T-cell (primary cell): ENCODE data around the gene TLE7. TPM values are rescaled to one million over a fixed set of nuclear protein-coding genes. Genes with fewer than 3 reads are reported as not detected.

Experiments
- ATAC-seq, 4 experiments: fragments of 200-7000 bp in 3 of 4; fragments of 150-1000 bp in 1 of 4; cut with Tn5 transposase; replicated peaks in 1 of 4; 1 replicate in 3 of 4; 2 replicates in 1 of 4; pipeline ENCODE4 v1.10.0; 2021; ENCODE audit warnings: moderate library complexity in 3 of 4, mild to moderate bottlenecking in 2 of 4, moderate number of reproducible peaks in 1 of 4
- CTCF ChIA-PET, 2 donors: fragments of 300-600 bp; sonication (Branson Sonifier 250); formaldehyde crosslinking; loops; one replicate each; lab custom pipeline; 2022; ENCODE audit warnings: antibody characterized with exemption in 2 of 2; lab: Charles Lee
- POLR2A ChIA-PET, 2 donors: fragments of 300-600 bp; sonication (Branson Sonifier 250); formaldehyde crosslinking; loops; one replicate each; lab custom pipeline; 2022; ENCODE audit warnings: antibody characterized with exemption in 2 of 2; lab: Charles Lee
- DNase-seq, 35 experiments: peaks; one replicate each; pipeline versions ENCODE4 v3.0.0 to v3.0.0-alpha.2; 2013 to 2023
- H3K27ac ChIP-seq: one replicate; pipeline ENCODE4 v1.5.1; 2013; ENCODE audit warnings: low read length
- H3K27me3 ChIP-seq, 2 experiments: replicated peaks in 1 of 2; 1 replicate in 1 of 2; 2 replicates in 1 of 2; pipeline versions ENCODE4 v1.6.1 to v1.7.0; 2013; ENCODE audit warnings: low read length in 1 of 2, mixed read lengths in 1 of 2; ENCODE audit not compliant: control insufficient read depth in 2 of 2, insufficient read depth in 2 of 2; ENCODE audit errors: extremely low read depth in 1 of 2
- H3K36me3 ChIP-seq, 2 donors: 1 replicate in 1 of 2; 2 replicates in 1 of 2; pipeline versions ENCODE4 v1.6.1 to v1.7.0; 2013; ENCODE audit warnings: low read length in 1 of 2; ENCODE audit not compliant: control insufficient read depth in 2 of 2, insufficient read depth in 1 of 2; ENCODE audit errors: extremely low read depth in 1 of 2
- H3K4me1 ChIP-seq, 2 experiments: 1 replicate in 1 of 2; 2 replicates in 1 of 2; pipeline versions ENCODE4 v1.6.1 to v1.7.0; 2013; ENCODE audit warnings: low read length in 2 of 2, mixed read lengths in 1 of 2; ENCODE audit not compliant: insufficient read depth in 2 of 2, control insufficient read depth in 1 of 2; ENCODE audit errors: extremely low read depth in 1 of 2
- H3K4me3 ChIP-seq, 2 donors: 1 replicate in 1 of 2; 2 replicates in 1 of 2; pipeline versions ENCODE4 v1.5.1 to v1.7.0; 2013; ENCODE audit warnings: mild to moderate bottlenecking in 2 of 2, low read length in 1 of 2, moderate library complexity in 1 of 2; ENCODE audit not compliant: control insufficient read depth in 1 of 2; ENCODE audit errors: extremely low read depth in 1 of 2
- H3K9me3 ChIP-seq: 2 replicates; pipeline ENCODE4 v1.7.0; 2013
- H3K27ac Mint-ChIP-seq, 2 donors: one replicate each; pipeline ENCODE4 v1.8.0; 2020 to 2021; ENCODE audit warnings: mild to moderate bottlenecking in 2 of 2, mixed read lengths in 2 of 2
- H3K27me3 Mint-ChIP-seq, 2 donors: one replicate each; pipeline ENCODE4 v1.8.0; 2021 to 2022; ENCODE audit warnings: mixed read lengths in 2 of 2
- H3K36me3 Mint-ChIP-seq: one replicate; pipeline ENCODE4 v1.8.0; 2021; ENCODE audit warnings: mixed read lengths
- H3K4me1 Mint-ChIP-seq, 3 donors: one replicate each; pipeline ENCODE4 v1.8.0; 2020 to 2022; ENCODE audit warnings: mixed read lengths in 3 of 3, mild to moderate bottlenecking in 1 of 3
- H3K4me3 Mint-ChIP-seq, 3 donors: one replicate each; pipeline ENCODE4 v1.8.0; 2020 to 2022; ENCODE audit warnings: mild to moderate bottlenecking in 3 of 3, mixed read lengths in 3 of 3, moderate library complexity in 3 of 3
- H3K9me3 Mint-ChIP-seq, 3 donors: one replicate each; pipeline ENCODE4 v1.8.0; 2020 to 2022; ENCODE audit warnings: mixed read lengths in 3 of 3
- WGBS: methylation state at CpG from one replicate; pipeline ENCODE4 v1.1.5; 2013; ENCODE audit warnings: missing lambda C conversion rate; ENCODE audit not compliant: insufficient coverage; 5-methylcytosine and 5-hydroxymethylcytosine counted together
- total RNA-seq, 35 experiments: library from RNA in 6 of 35; stranded (reverse) in 6 of 35; fragments of 120-200 nt in 1 of 35; gene quantifications; one replicate each; pipeline versions ENCODE4 v1.2.1 to v1.2.4 and lab custom pipeline; 2013 to 2026

Gene TLE7
- total RNA-seq, 5 donors from 2014 or later (not counting 1 experiment from before 2014, with no cell fraction given): not detected

GRCh38 chr16:71380831-71381230 lies 61.0 kb downstream of the TLE7 start:
- Histone ChIP-seq H3K36me3 (no peaks in the 10 kb centered on the region), H3K27me3 (peaks cover 0 to 13% of the 10 kb centered on the region in 2 experiments), H3K4me1 (no peaks in the 10 kb centered on the region), H3K27ac (no peak overlapping the region), H3K4me3 (no peak overlapping the region), H3K9me3 (no peaks in the 10 kb centered on the region)
- Mint-ChIP-seq H3K4me3 (no peak overlapping the region), H3K9me3 (no peaks in the 10 kb centered on the region), H3K27ac (no peak overlapping the region), H3K27me3 (peaks cover 18 to 23% of the 10 kb centered on the region in 2 donors), H3K4me1 (no peaks in the 10 kb centered on the region), H3K36me3 (no peaks in the 10 kb centered on the region)
- POLR2A ChIA-PET: no interaction called here
- CTCF ChIA-PET: no interaction called here
- no peak for ATAC-seq
- no CpG with 5 or more reads among the region's 6 CpGs for WGBS
- no peak for DNase-seq

Other genes starting within 250 kb of the TLE7 start
- 1 to 10 TPM in 1 of 5 donors, under 1 TPM in 2, not detected in 2; 0.41 to 1.2 (median 0.73) TPM for gene HYDIN, start 211.3 kb downstream of the TLE7 start, total RNA-seq
- 10 to 100 TPM; 10.6 to 25.5 (median 20.4) TPM for gene CMTR2, start 152.7 kb downstream of the TLE7 start, total RNA-seq
- gene CALB2, start 83.3 kb downstream of the TLE7 start, total RNA-seq: not detected
- gene ZNF23, start 20.2 kb upstream of the TLE7 start, total RNA-seq: 10 to 100 TPM in 4 of 5 donors, 1 to 10 TPM in 1; 8.2 to 14.6 (median 10.9) TPM
- gene ZNF19, start 47.3 kb upstream of the TLE7 start, total RNA-seq: 1 to 10 TPM; 6.9 to 9.4 (median 8.4) TPM
- under 1 TPM in 1 of 5 donors, not detected in 4; 0.23 TPM for gene CHST4, start 84.4 kb upstream of the TLE7 start, total RNA-seq
- gene TAT, start 135.0 kb upstream of the TLE7 start, total RNA-seq: 1 to 10 TPM in 1 of 5 donors, under 1 TPM in 2, not detected in 2; 0.49 to 1.1 (median 0.66) TPM
- under 1 TPM in 1 of 5 donors, not detected in 4; 0.22 TPM for gene MARVELD3, start 184.1 kb upstream of the TLE7 start, total RNA-seq